Smooth muscle cell (in vitro differentiated cells): ENCODE data around the gene SNAPIN. TPM values are rescaled to one million over a fixed set of nuclear protein-coding genes. Genes with fewer than 3 reads are reported as not detected.

ENCODE experiments used
- DNase-seq: peaks from one replicate; lab custom pipeline; 2025; ENCODE audit not compliant: unreplicated experiment; lab: John Stamatoyannopoulos, UW
- H2AFZ ChIP-seq: fragments of 200-600 bp; sonication (generic); 2 replicates; pipeline ENCODE4 v1.6.0; 2016; ENCODE audit warnings: antibody characterized with exemption, low read depth, mild to moderate bottlenecking
- H3F3A ChIP-seq: fragments of 200-600 bp; sonication (generic); 2 replicates; pipeline ENCODE4 v1.6.0; 2017; ENCODE audit warnings: antibody characterized with exemption, low read depth
- H3K27ac ChIP-seq: fragments of 200-600 bp; sonication (generic); 2 replicates; pipeline ENCODE4 v1.5.1; 2016; ENCODE audit warnings: low read depth, mild to moderate bottlenecking
- H3K27me3 ChIP-seq: fragments of 200-600 bp; sonication (generic); 2 replicates; pipeline ENCODE4 v1.6.1; 2016; ENCODE audit warnings: low read depth, mild to moderate bottlenecking
- H3K36me3 ChIP-seq: fragments of 200-600 bp; sonication (generic); 2 replicates; pipeline ENCODE4 v1.5.1; 2016; ENCODE audit warnings: low read depth
- H3K4me1 ChIP-seq: fragments of 200-600 bp; sonication (generic); 2 replicates; pipeline ENCODE4 v1.5.1; 2016; ENCODE audit warnings: low read depth
- H3K4me2 ChIP-seq: fragments of 200-600 bp; sonication (generic); 2 replicates; pipeline ENCODE4 v1.6.0; 2016; ENCODE audit warnings: mild to moderate bottlenecking
- H3K4me3 ChIP-seq: fragments of 200-600 bp; sonication (generic); 2 replicates; pipeline ENCODE4 v1.5.1; 2016; ENCODE audit warnings: mild to moderate bottlenecking
- H3K79me2 ChIP-seq: fragments of 200-600 bp; sonication (generic); 2 replicates; pipeline ENCODE4 v1.6.0; 2016; ENCODE audit warnings: low read depth, mild to moderate bottlenecking
- H3K9ac ChIP-seq: fragments of 200-600 bp; sonication (generic); 2 replicates; pipeline ENCODE4 v1.6.0; 2016; ENCODE audit warnings: low read depth
- H3K9me3 ChIP-seq: fragments of 200-600 bp; sonication (generic); replicated peaks from 2 replicates; pipeline ENCODE4 v1.5.1; 2016; ENCODE audit warnings: low read depth
- H4K20me1 ChIP-seq: fragments of 200-600 bp; sonication (generic); 2 replicates; pipeline ENCODE4 v1.6.0; 2016; ENCODE audit warnings: low read depth
- CTCF ChIP-seq: fragments of 200-600 bp; sonication (generic); IDR thresholded peaks from 2 replicates; pipeline ENCODE4 v1.5.1; 2017; ENCODE audit warnings: borderline replicate concordance, mild to moderate bottlenecking, antibody characterized with exemption; ENCODE audit not compliant: insufficient read depth, poor library complexity, severe bottlenecking
- WGBS: methylation state at CpG from one replicate; pipeline ENCODE4 v1.1.7; 2016; ENCODE audit warnings: low lambda C conversion rate; 5-methylcytosine and 5-hydroxymethylcytosine counted together
- polyA plus RNA-seq: library from polyadenylated mRNA; unstranded; fragments of >200 nt; fragmentation: Nextera tagmentation; extraction: Ambion mirVana; gene quantifications from 2 replicates; pipeline ENCODE4 v1.2.1, GENCODE V29; 2016
- total RNA-seq: library from RNA; depleted of rRNA; stranded (reverse); fragments of >200 nt; gene quantifications from 2 replicates; pipeline ENCODE4 v1.2.3, GENCODE V29; 2014

Gene SNAPIN
- total RNA-seq (37.6 and 65.5 TPM in 2 replicates), polyA plus RNA-seq (48.1 and 52.0 TPM in 2 replicates)

- peaks cover 12% of the 10 kb centered on the region for H3K79me2 ChIP-seq
- peaks cover 9% of the 10 kb centered on the region for H3K4me1 ChIP-seq
- peaks cover 7% of the 10 kb centered on the region for H3K36me3 ChIP-seq
- 4% methylated on average over 52 of the region's 53 CpGs for WGBS
- no peaks in the 10 kb centered on the region for H4K20me1 ChIP-seq
- H2AFZ ChIP-seq: peak within 1 kb of the TSS; percentile 88
- H3K27me3 ChIP-seq: no peaks in the 10 kb centered on the region
- peak within 1 kb of the TSS; percentile 63 for H3K9ac ChIP-seq
- H3K27ac ChIP-seq: peak within 1 kb of the TSS; percentile 25
- peak; percentile 80 for DNase-seq
- H3K4me3 ChIP-seq: peak within 1 kb of the TSS; percentile 91
- peaks cover 29% of the 10 kb centered on the region for H3F3A ChIP-seq
- H3K4me2 ChIP-seq: peak within 1 kb of the TSS; percentile 94
- no peak for TF ChIP-seq CTCF
- no peaks in the 10 kb centered on the region for H3K9me3 ChIP-seq
Measured at GRCh38 chr1:153658400-153659174, at the start of gene SNAPIN. Gene SNAPIN (plus strand): TSS chr1:153658703. CDS start chr1:153658744, 41 bp downstream.

GRCh38 chr1:153608742-153609584 is 49.5 kb upstream of the SNAPIN start:
- H3K4me3 ChIP-seq: peak overlapping the region; percentile 24
- peak overlapping the region; percentile 93 for H3K27ac ChIP-seq
- no peak for DNase-seq
- H2AFZ ChIP-seq: peak overlapping the region; percentile 0
- no peaks in the 10 kb centered on the region for H3K27me3 ChIP-seq
- no peaks in the 10 kb centered on the region for H3K36me3 ChIP-seq
- H3K4me1 ChIP-seq: peaks cover 47% of the 10 kb centered on the region
- H4K20me1 ChIP-seq: no peaks in the 10 kb centered on the region
- H3K9me3 ChIP-seq: no peaks in the 10 kb centered on the region
- 11% methylated on average over 19 of the region's 19 CpGs for WGBS
- H3K9ac ChIP-seq: peak overlapping the region; percentile 81
- peaks cover 33% of the 10 kb centered on the region for H3K79me2 ChIP-seq
- H3F3A ChIP-seq: peaks cover 16% of the 10 kb centered on the region
- H3K4me2 ChIP-seq: peak overlapping the region; percentile 99
- no peak for TF ChIP-seq CTCF

GRCh38 chr1:153609585-153609907 is 49.0 kb upstream of the SNAPIN start:
- TF ChIP-seq CTCF: no peak
- Histone ChIP-seq H3K4me1 (peaks cover 47% of the 10 kb centered on the region), H3K9me3 (no peaks in the 10 kb centered on the region), H4K20me1 (no peaks in the 10 kb centered on the region), H3K4me3 (peak overlapping the region; percentile 24), H3K27me3 (no peaks in the 10 kb centered on the region), H3K36me3 (no peaks in the 10 kb centered on the region), H3K79me2 (peaks cover 33% of the 10 kb centered on the region), H3F3A (peaks cover 16% of the 10 kb centered on the region), H2AFZ (peak overlapping the region; percentile 0), H3K4me2 (peak overlapping the region; percentile 99), H3K27ac (peak overlapping the region; percentile 93), H3K9ac (peak overlapping the region; percentile 68)
- whole genome bisulfite sequencing: 36% methylated on average over 6 of the region's 6 CpGs
- DNase-seq: no peak
